GM23338 (cell line): ENCODE data around the gene TFB2M.

Experiments used
- EZH2 ChIP-seq: fragments of 200-600 bp; sonication (generic); IDR thresholded peaks from one replicate; pipeline ENCODE4 v1.8.0; 2017; ENCODE audit warnings: antibody characterized with exemption, mild to moderate bottlenecking, low read depth; ENCODE audit not compliant: unreplicated experiment
- TF ChIP-seq, protein P1 (sequence below), 2 experiments: fragments of 200-600 bp in 1 of 2; sonication (generic) in 1 of 2; conservative IDR thresholded peaks; 2 replicates each; pipeline versions ENCODE4 v1.5.1 to v1.6.1; 2016 to 2017; ENCODE audit warnings: antibody characterized with exemption in 2 of 2, low read depth in 2 of 2, mild to moderate bottlenecking in 2 of 2, moderate library complexity in 1 of 2

DNA sequence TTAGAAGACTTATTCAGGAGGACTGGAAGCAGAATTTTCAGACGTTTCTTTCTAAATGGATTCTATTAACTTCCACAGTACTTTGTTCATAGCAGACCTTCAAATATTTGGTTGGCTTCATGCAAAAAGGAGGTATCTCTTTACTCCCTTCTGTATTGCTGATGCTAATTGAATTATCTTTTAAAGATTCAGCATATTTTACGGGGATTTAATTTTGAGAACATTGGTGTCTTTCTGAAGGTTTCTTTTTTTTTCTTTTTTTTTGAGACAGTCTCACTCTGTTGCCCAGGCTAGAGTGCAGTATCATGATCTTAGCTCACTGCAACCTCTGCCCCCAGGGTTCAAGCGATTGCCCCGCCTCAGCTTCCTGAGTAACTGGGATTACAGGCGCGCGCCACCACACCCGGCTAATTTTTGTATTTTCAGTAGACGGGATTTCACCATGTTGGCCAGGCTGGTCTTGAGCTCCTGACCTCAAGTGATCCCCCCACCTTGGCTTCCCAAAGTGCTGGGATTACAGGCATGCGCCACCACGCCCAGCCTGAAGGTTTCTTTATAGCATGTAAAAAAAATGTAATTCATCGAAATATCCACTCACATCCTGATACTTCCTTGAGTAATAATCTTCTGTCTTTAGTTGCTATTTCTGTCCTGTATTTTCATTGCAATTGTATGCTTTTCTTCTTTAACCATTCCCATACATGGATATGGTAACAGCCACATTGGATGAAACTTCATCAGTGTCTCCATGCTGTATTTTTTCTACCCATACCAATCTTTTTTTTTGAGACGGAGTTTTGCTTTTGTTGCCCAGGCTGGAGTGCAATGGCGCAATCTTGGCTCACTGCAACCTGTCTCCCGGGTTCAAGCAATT, 14.7 kb upstream of the TFB2M start:
- TF ChIP-seq EZH2 = no peak
- TF ChIP-seq, protein P1, sequence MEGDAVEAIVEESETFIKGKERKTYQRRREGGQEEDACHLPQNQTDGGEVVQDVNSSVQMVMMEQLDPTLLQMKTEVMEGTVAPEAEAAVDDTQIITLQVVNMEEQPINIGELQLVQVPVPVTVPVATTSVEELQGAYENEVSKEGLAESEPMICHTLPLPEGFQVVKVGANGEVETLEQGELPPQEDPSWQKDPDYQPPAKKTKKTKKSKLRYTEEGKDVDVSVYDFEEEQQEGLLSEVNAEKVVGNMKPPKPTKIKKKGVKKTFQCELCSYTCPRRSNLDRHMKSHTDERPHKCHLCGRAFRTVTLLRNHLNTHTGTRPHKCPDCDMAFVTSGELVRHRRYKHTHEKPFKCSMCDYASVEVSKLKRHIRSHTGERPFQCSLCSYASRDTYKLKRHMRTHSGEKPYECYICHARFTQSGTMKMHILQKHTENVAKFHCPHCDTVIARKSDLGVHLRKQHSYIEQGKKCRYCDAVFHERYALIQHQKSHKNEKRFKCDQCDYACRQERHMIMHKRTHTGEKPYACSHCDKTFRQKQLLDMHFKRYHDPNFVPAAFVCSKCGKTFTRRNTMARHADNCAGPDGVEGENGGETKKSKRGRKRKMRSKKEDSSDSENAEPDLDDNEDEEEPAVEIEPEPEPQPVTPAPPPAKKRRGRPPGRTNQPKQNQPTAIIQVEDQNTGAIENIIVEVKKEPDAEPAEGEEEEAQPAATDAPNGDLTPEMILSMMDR (conservative IDR thresholded peaks at IDR 0.05; ENCODE audit: low read depth in 2 of 2) = no peak
